WTC11 (cell line): Measurements from ENCODE around the gene NUAK1. TPM values are rescaled to one million over a fixed set of nuclear protein-coding genes. Genes with fewer than 3 reads are reported as not detected.
A peak's percentile ranks its signal among the peaks of the same experiment; 100 is the strongest.

Source experiments
- ATAC-seq: fragments of 200-7000 bp; cut with Tn5 transposase; 2 replicates; pipeline ENCODE4 v1.10.0; 2021; ENCODE audit warnings: mild to moderate bottlenecking, moderate library complexity
- CTCF ChIA-PET: fragments of 300-600 bp; sonication (Branson Sonifier 250); formaldehyde crosslinking; loops from one replicate; lab custom pipeline; 2021; ENCODE audit warnings: antibody characterized with exemption; lab: Charles Lee
- POLR2A ChIA-PET: fragments of 350-600 bp; sonication (Branson Sonifier 250); formaldehyde crosslinking; loops from one replicate; lab custom pipeline; 2021; ENCODE audit warnings: antibody characterized with exemption; lab: Charles Lee
- DNase-seq: peaks from one replicate; pipeline ENCODE4 v3.0.0; 2021; ENCODE audit warnings: low spot score
- H3K27ac Mint-ChIP-seq: 2 replicates; pipeline ENCODE4 v1.8.0; 2021; ENCODE audit warnings: mixed read lengths
- H3K27me3 Mint-ChIP-seq: 2 replicates; pipeline ENCODE4 v1.8.0; 2021; ENCODE audit warnings: low read depth, mild to moderate bottlenecking, moderate library complexity, mixed read lengths
- H3K36me3 Mint-ChIP-seq: 2 replicates; pipeline ENCODE4 v1.8.0; 2021; ENCODE audit warnings: mixed read lengths
- H3K4me1 Mint-ChIP-seq: 2 replicates; pipeline ENCODE4 v1.8.0; 2022; ENCODE audit warnings: mixed read lengths
- H3K4me3 Mint-ChIP-seq: 2 replicates; pipeline ENCODE4 v1.8.0; 2021; ENCODE audit warnings: mild to moderate bottlenecking, moderate library complexity, mixed read lengths
- H3K9me3 Mint-ChIP-seq: 2 replicates; pipeline ENCODE4 v1.8.0; 2021; ENCODE audit warnings: mixed read lengths
- ARID4B ChIP-seq: sonication (generic); formaldehyde crosslinking; IDR thresholded peaks from 2 replicates; pipeline ENCODE4 v1.8.0; 2023; ENCODE audit warnings: missing genetic modification reagents, mild to moderate bottlenecking, borderline replicate concordance
- ATF1 ChIP-seq: sonication (generic); formaldehyde crosslinking; IDR thresholded peaks from 2 replicates; pipeline ENCODE4 v1.8.1; 2023; ENCODE audit warnings: mild to moderate bottlenecking, moderate library complexity, missing genetic modification reagents
- ATF3 ChIP-seq: sonication (generic); formaldehyde crosslinking; conservative IDR thresholded peaks from 2 replicates; pipeline ENCODE4 v1.8.1; 2022; ENCODE audit warnings: mild to moderate bottlenecking, missing genetic modification reagents
- CBFB ChIP-seq: sonication (generic); formaldehyde crosslinking; IDR thresholded peaks from 2 replicates; pipeline ENCODE4 v1.8.1; 2022; ENCODE audit warnings: mild to moderate bottlenecking, low read depth, missing genetic modification reagents
- CTCF ChIP-seq: fragments of 200-600 bp; IDR thresholded peaks from 2 replicates; pipeline ENCODE4 v1.8.0; 2022; ENCODE audit warnings: antibody characterized with exemption
- ELF4 ChIP-seq: sonication (generic); formaldehyde crosslinking; IDR thresholded peaks from 2 replicates; pipeline ENCODE4 v1.8.1; 2022; ENCODE audit warnings: low read depth, mild to moderate bottlenecking, moderate library complexity, missing genetic modification reagents
- ETV6 ChIP-seq: sonication (generic); formaldehyde crosslinking; IDR thresholded peaks from 2 replicates; pipeline ENCODE4 v1.8.1; 2022; ENCODE audit warnings: mild to moderate bottlenecking, missing genetic modification reagents
- GABPB1 ChIP-seq: sonication (generic); formaldehyde crosslinking; IDR thresholded peaks from 2 replicates; pipeline ENCODE4 v1.8.1; 2023; ENCODE audit warnings: mild to moderate bottlenecking, missing genetic modification reagents
- JUN ChIP-seq: sonication (generic); formaldehyde crosslinking; IDR thresholded peaks from 2 replicates; pipeline ENCODE4 v1.8.0; 2023; ENCODE audit warnings: mild to moderate bottlenecking, missing genetic modification reagents
- MYBL2 ChIP-seq: sonication (generic); formaldehyde crosslinking; IDR thresholded peaks from 2 replicates; pipeline ENCODE4 v1.8.1; 2023; ENCODE audit warnings: mild to moderate bottlenecking, moderate library complexity, missing genetic modification reagents
- NFATC4 ChIP-seq: fragments of 250-450 bp; sonication (Bioruptor Pico); IDR thresholded peaks from 2 replicates; pipeline ENCODE4 v1.9.0; 2021; ENCODE audit warnings: mild to moderate bottlenecking
- NR1H2 ChIP-seq: sonication (generic); formaldehyde crosslinking; IDR thresholded peaks from 2 replicates; pipeline ENCODE4 v1.9.0; 2021; ENCODE audit warnings: mild to moderate bottlenecking, moderate library complexity, missing genetic modification reagents
- OVOL2 ChIP-seq: fragments of 250-450 bp; sonication (Bioruptor Pico); IDR thresholded peaks from 2 replicates; pipeline ENCODE4 v1.9.0; 2021; ENCODE audit warnings: mild to moderate bottlenecking, borderline replicate concordance
- TEAD4 ChIP-seq: sonication (generic); formaldehyde crosslinking; IDR thresholded peaks from 2 replicates; pipeline ENCODE4 v1.8.0; 2022; ENCODE audit warnings: mild to moderate bottlenecking, missing genetic modification reagents
- USF2 ChIP-seq: sonication (generic); formaldehyde crosslinking; IDR thresholded peaks from 2 replicates; pipeline ENCODE4 v1.8.1; 2023; ENCODE audit warnings: mild to moderate bottlenecking, missing genetic modification reagents, moderate library complexity
- ZBTB21 ChIP-seq: sonication (generic); formaldehyde crosslinking; IDR thresholded peaks from 2 replicates; pipeline ENCODE4 v1.8.1; 2023; ENCODE audit warnings: mild to moderate bottlenecking, missing genetic modification reagents, borderline replicate concordance
- ZNF138 ChIP-seq: sonication (generic); formaldehyde crosslinking; conservative IDR thresholded peaks from 2 replicates; pipeline ENCODE4 v1.8.1; 2022; ENCODE audit warnings: mild to moderate bottlenecking, moderate library complexity, missing genetic modification reagents
- ZNF219 ChIP-seq: sonication (generic); formaldehyde crosslinking; IDR thresholded peaks from 2 replicates; pipeline ENCODE4 v1.8.0; 2023; ENCODE audit warnings: missing genetic modification reagents, mild to moderate bottlenecking, borderline replicate concordance
- ZNF512 ChIP-seq: sonication (generic); formaldehyde crosslinking; IDR thresholded peaks from 2 replicates; pipeline ENCODE4 v1.8.1; 2022; ENCODE audit warnings: missing genetic modification reagents, borderline replicate concordance
- ZSCAN18 ChIP-seq: fragments of 250-450 bp; sonication (Bioruptor Pico); IDR thresholded peaks from 2 replicates; pipeline ENCODE4 v2.1.2; 2022; ENCODE audit warnings: mild to moderate bottlenecking, moderate library complexity
- total RNA-seq: library from RNA; stranded (reverse); gene quantifications from 3 replicates; pipeline ENCODE4 v1.2.3, GENCODE V29; 2021

NUAK1 gene
- total RNA-seq, 1 experiment from 2014 or later: 15.9 TPM

GRCh38 chr12:106030210-106031071 is 108.3 kb downstream of the NUAK1 start:
- DNase-seq: no peak
- Mint-ChIP-seq H3K27ac (no peak overlapping the region), H3K36me3 (no peaks in the 10 kb centered on the region), H3K27me3 (no peaks in the 10 kb centered on the region), H3K9me3 (0 out of 2 replicates have a peak, but pooled peaks cover 4% of the 10 kb centered on the region), H3K4me1 (peaks cover 7% of the 10 kb centered on the region), H3K4me3 (no peak overlapping the region)
- ChIA-PET CTCF (no interaction called here), POLR2A (no interaction called here)
- ATAC-seq: peak; percentile 47; the same call in 1 of the 2 replicates
- TF ChIP-seq ELF4 (CRISPR knock-in tag) (no peak), ATF3 (CRISPR knock-in tag) (no peak), NR1H2 (CRISPR knock-in tag) (no peak), JUN (no peak), ZNF219 (CRISPR knock-in tag) (no peak), OVOL2 (no peak), ZBTB21 (CRISPR knock-in tag) (no peak), MYBL2 (CRISPR knock-in tag) (no peak), NFATC4 (no peak), ARID4B (CRISPR knock-in tag) (no peak), TEAD4 (CRISPR knock-in tag) (no peak), ZNF138 (no peak), ZSCAN18 (CRISPR knock-in tag) (no peak), ETV6 (CRISPR knock-in tag) (no peak), ZNF512 (CRISPR knock-in tag) (no peak), USF2 (CRISPR knock-in tag) (no peak), CBFB (CRISPR knock-in tag) (no peak), ATF1 (CRISPR knock-in tag) (no peak), CTCF (no peak), GABPB1 (CRISPR knock-in tag) (no peak)
